OCI-M2 (cell line): ENCODE data around the gene ZMIZ1.
"Not testable (repeated sequence)": the region's sequence is repeated elsewhere in the genome, so short reads cannot be mapped to it uniquely, and the experiment has no call there.

Experiments
- DNase-seq: peaks from one replicate; lab custom pipeline; 2025; ENCODE audit not compliant: unreplicated experiment; lab: John Stamatoyannopoulos, UW

The ZMIZ1 gene

DNA sequence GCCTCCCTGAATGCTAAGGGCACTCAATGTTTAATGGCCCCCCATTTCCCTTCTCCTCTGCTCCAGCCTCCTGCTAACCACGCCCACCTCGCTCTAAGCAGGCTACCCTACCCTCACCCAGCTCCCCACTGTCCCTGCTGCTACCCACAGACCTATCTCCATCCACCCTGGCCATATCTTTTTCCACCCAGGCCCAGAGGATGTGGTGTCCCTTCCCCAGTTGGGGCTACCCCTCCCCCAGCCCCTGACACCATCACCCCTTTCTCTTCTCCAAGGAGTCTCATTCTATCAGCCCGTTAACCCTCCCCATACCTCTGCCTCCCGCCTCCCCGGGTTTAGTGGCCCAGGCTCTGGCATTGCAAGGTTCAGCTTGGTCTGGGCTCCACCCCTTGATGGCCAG lies 249.6 kb downstream of the ZMIZ1 start:
- DNase-seq: no peak

DNA sequence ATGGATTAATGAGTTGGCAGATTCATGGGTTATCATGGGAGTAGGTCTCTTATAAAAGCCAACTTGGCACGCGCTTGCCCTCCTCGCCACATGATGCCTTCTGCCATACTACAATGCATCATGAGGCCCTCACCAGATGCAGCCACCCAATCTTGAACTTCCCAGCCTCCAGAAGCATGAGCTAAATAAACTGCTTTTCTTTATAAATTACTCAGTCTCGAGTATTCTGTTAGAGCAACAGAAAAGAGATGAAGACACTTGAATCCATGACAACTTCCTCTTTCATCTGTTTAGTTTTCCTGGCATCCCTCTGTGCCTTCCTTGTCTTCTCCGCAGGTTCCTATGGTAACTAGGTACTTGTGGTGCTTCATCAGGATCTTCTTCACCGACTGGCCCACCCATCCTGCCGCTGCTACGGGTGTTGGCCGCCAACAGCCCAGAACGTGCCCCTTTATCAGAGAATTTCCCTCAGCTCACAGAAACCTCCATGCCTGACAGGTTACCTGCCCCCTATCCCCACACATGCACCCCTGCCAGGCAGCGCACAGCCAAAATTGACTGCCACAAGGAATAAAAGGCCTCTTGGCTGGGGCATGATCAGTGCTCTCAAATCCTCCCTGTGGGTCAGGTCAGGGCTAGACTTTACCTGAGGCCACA lies 250.5 kb downstream of the ZMIZ1 start:
- no peak for DNase-seq

DNA sequence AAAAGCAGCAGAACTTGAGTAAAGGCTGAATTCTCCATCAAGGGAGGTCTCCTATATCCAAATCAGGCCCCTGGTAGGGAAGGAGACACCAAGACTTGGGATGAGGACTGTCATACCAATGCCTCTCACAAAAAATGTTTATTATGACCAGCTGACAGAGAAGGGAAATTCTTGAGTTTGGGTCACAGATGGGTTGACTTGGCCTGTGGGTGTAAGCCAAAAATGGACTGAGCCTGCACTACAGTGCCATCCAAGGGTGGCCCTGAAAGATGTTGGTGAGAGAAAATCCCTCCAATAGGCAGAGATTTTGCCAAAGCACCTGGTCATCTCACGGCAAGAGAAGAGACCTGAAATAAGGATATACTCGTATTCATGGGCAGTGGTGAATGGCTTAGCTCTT lies 251.6 kb downstream of the ZMIZ1 start:
- no peak for DNase-seq

DNA sequence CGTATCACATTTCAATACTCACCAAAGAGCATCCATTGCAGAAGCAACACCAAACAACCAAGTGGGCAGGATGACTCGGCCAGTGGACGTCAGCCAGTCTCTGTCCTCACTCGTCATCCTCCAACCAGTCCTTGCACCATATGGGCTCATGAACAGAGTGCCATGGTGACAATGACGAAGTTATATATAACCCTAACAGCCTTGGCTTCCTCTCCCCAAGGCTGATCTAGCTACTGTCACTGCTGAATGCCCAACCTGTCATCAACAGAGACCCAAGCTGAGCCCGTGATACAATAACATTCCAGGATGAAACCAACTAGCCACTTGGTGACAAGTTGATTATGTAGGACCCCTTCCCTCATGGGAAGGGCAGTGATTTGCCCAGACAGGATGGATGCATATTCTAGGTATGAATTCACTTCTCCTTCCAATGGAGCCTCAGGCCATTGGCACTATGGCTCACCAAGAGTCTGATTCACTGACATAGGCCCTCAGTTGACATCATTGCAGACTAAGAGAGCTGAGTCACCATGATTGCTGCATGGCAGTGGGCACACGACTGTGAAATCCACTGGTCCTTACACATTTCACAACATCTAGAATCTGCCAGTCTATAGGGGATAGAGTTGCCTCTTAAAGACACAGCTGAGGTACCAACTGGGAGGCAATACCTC lies 252.2 kb downstream of the ZMIZ1 start:
- DNase-seq: no peak

DNA sequence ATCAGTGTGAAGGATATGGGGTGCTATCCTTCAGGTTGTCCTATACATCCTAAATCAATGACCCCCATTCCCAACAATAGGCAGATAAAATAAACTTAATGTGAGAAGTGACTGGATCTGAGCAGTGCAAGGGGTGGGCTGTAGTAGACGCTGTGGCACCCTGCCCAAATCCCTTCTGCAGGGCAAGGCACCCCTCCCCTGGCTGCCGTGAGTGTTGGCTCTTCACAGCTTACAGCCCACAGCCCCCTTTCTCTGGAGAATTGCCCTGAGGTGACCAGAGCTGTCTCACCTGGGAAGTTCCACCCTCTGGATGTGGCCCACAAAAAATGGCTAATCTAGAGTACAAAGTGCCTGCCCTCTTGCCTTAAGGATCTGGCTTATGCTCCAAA lies 252.7 kb downstream of the ZMIZ1 start:
- no peak for DNase-seq

DNA sequence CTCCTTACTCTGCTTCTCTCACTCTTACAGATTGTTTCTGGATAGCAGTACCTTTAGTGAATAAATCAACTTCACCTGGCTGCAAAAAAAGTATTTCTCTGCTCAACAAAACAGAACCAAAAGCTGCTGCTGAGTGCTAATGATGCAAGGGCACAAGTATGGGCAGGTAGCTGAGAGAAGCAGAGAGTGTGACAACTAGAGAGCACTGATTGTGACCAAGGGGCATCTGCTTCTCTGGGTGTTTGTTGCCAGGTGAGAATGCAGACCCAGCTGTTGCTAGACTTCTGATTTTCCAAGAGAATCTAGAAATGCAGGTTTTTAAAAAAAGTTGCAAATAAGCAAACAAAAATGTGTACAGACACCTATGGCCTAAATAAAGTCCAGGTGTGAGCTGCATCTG lies 253.2 kb downstream of the ZMIZ1 start:
- no peak for DNase-seq

DNA sequence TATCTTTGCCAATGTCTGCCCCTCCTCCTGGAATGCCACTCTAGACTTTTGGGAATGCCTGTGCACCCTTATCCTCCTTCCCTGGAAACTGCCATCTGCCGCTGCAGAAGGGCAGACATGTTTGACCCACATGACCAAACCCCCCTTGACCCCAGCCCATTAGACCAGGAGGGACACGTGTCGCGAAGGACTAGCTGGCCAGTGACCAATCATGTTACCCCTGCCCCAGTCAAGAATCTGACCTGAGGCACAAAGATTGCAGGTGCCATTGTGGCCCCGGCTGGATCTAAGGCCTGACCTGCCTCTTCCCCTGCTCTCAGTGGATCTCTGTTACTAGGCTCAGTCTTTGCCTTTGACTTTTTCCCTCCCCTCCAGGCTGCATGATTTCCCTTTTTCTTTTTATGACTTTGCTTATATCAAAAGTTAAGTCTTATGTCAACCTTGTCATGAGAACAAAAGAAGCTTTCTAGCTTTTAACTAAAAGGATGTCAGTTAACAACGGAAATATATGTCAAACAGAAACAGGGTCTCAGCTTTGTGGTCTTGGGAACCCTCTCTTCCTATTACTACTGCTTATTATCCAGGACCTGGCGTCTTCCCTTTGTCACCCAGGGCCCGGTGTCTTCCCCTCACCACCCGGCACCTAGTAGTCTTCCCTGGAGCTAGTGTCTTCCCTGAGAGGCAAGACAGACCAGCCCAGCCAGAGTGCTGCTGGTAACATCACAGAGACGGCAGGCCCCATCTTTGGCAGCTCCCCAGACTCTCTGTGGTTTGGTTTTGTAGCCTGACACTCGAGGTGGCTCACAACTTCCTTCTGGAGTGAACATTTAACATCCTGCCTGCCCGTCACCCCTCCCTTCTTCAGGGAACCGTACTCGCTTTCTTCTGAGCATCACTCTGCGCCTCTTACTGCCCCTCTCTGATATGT lies 254.1 kb downstream of the ZMIZ1 start:
- DNase-seq: no peak

DNA sequence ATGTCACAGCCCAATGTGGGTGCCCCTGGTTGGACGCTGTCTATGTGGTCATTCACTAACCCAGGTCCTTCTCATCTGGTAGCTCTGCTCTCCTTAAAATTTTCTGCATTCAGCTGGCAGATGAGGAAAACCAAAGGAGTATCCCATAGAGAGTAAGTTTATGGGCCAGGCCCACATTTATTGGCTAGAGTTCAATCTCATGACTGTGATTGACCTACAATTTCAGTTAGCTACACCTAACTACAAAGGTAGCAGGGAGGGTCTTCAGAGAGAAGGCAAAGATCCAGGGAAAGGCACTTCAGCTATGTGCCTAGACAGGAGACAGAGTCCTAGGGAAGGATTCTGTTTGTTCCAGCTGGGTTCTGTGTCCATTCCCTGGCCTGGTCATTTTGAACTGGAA lies 254.8 kb downstream of the ZMIZ1 start:
- DNase-seq: no peak

DNA sequence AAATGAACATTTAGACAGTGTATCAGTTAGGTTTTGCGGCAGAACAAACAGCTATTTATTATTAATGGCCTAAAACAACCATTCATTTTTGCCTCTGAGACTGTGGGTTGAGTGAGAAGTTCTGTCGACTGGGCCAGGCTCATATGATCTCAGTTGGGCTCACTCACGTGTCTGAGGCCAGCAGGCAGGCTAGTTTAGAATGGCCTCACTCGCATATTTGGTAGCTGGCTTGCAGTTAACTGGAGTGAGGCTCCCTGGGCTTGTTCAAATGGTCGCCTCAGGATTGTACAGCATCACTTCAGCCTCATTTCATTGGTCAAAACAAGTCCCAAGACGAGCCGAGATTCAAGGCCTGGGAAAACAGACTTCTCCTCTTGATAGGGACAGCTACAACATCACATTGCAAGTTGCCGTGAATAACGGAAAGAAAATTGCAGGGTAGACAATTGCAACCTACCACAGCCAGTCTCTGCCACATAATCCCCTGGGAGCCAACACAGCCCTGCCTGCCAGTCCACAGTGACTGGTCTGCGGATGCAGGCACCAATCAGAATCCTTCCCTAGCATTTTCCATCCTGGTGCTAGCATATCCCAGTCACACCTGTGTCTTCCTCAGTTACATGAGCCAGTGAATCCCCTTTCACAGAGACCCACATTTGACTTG lies 255.4 kb downstream of the ZMIZ1 start:
- no peak for DNase-seq

DNA sequence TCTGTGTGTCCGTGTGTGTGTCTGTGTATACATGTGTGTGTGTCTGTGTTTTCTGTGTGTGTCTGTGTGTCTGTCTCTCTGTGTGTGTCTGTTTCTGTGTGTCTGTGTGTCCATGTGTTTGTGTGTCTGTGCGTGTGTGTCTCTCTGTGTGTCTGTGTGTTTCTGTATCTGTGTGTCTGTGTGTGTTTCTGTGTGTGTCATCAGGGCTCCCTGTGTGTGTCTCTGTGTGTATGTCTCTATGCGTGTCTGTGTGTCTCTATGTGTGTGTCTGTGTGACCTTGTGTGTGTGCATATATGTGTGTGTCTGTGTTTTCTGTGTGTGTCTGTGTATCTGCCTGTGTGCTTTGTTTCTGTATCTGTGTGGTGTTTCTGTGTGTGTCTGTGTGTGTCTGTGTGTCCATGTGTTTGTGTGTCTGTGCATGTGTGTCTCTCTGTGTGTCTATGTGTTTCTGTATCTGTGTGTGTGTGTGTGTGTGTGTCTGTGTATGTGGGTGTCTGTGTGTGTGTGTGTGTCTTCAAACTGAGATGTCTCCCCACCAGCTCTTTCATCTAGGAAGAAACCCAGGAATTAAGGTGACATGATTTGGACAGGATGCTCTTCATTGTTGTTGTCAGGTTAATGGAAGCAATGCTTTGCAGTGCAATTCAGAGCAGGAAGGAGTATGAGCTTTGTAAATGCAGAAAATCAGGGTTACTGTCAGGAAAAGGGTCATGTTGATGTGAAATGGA lies 257.8 kb downstream of the ZMIZ1 start:
- DNase-seq: no peak

DNA sequence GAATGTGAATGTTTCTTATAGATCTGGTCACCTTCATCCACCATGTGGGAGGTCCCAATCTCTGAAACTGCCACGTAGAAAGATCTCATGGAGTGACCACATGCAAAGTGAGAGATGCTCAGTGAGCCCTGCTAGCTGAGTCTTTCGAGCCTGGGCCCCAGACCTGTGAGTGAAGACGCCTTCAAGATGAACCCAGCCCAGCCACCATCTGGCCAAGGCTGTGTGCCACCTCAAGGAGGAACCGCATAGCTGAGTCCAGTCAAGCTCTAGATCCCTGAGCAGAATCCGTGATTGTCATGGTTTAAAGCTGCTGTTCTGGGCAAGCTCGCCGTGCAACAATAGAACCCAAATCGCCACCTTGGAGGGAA lies 258.3 kb downstream of the ZMIZ1 start:
- DNase-seq: no peak

DNA sequence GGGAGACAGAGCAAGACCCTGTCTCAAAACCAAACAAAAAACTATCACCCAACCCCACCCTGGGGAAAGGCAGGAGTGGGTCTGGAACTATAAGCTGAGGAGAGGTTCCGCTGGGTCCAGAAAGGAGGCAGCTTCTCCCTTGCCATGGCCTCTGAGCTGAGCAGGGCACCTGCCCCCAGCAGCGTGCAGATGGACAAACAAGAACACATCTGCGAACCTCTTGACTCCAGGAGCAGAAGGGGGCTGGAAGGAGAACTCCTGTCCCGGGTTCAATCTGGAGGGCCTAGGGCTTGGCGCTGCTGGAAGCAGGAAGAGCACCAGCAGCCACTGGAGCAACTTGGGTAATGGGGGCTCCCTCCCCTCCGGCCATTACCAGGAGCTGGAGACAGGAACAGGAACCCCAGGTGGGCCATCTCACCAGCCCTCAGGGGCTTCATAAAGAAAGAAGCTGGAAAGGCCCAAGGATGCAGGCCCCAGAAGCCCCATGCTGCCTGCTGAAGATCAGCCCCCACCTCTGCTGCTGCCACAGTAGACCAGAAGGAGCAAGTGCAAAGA lies 259.5 kb downstream of the ZMIZ1 start:
- no peak for DNase-seq

DNA sequence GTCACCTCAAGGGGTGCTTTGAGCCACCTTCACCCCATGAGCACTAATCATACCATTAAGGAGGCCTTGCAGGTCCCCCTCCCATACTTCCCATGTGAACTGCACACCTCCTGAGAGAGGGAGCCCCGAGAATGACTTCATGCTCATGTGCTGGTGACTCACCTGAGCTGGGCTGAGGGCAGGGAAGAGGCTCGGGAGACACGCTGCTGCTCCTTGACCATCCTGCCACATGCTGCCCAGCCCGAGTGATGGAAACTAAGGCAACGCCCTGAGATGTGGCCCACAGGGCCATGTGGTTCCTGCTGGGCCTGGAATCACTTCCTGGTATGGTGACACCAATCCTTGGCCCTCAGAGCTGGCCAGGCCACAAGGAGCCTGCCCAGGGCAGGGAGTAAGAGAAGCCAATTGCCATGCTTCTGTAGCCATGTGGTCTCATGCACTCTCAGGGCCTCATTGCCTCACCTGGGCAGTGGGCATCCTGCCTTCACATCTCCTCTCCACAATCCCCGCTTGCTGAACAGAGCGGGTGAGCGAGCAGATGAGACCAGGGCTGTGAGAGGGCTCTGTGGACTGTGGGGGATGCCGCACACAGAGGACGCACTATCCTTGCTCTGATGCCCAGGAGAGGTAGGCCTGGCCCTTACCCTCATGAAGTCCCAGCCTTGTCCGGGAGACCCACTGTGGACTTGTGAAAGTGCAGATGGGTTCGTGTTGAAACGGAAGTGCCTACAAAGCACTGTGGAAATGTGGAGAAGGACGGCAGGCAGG lies 260.2 kb downstream of the ZMIZ1 start:
- DNase-seq: no peak

DNA sequence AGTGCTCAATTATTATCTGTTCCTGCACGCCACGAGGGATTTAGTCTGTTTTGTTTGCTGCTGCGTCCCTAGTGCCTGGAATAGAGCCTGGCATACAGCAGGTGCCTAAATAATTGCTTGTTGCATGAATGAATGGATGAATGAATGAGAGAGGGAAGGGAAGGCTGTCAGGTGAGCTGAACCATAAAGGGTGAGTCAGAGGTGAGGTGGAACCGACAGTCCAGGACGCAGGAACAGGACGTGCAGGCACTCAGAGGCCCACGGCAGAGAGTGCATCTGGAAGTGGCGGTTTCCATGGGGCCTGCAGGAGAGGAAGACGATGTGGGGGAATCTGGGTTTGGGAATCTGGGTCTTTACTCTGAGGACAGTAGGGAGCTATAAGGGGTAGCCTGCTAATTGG lies 260.8 kb downstream of the ZMIZ1 start:
- DNase-seq: no peak

DNA sequence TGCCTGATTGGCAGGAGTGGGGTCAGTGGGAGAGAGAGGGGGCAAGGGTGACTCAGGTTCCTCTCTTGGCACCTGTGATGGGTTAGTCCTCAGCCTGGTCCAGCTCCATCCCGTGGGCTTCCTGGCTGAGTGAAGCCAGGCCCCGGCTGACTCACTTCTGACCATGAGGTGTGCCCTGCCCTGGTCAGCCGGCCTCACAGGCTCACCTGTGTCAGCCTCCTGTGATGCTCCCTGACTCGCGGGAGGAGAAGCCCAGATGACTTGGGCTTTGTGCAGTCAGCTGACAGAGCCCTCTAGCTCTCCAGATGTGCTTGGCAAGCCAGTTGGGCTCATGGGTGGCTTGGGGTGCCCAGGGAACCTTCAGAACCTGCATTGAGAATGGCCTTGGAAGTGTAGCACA lies 262.5 kb downstream of the ZMIZ1 start:
- DNase-seq: no peak

DNA sequence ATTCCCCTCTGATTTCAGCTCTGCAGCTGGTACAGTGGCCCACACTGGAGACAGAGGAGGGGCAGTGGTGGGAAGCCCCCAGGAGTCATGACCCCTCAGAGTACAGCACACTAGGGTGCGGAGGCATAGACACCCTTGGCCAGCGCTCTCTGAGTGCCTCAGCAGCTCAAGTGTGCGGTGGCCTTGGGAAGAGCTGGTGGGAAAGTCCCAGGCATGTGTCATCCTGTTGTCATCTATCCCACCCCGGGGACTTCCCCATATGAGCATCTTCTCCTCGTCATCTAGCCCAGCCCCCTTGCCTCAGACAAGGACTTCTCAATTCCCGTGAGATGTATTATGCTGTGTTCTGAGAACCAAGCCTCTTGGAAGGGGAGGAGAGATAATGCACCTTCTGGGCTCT lies 262.9 kb downstream of the ZMIZ1 start:
- no peak for DNase-seq

DNA sequence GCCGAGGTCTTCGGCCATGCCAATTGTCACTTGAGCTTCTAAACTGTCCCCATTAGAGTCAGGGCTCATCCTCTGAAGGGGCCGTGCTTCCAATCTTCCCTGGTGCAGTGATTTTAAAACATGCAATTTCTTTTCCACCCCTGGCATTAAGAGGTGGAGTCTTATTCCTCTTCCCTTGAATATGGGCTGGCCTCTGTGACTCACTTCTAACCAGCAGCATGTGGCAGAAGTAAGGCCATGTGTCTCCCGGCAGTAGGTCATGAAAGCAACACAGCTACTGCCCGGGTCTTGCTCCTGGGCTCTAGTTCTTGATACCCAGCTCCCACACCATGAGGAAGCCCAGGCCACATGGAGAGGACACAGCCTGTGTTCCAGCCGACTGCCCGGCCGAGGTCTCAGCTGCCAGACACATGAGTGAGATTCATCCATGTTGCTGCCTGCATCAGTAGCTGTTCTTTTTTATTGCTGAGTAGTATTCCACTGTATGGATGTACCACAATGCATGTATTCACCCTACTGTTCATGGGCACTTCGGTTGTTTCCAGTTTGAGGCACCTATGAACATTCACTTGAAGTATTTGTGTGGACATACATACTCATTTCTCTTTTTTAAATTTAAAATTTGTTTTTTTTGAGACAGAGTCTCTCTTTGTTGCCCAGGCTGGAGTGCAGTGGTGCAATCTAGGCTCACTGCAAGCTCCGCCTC lies 264.0 kb downstream of the ZMIZ1 start:
- not testable (repeated sequence) for DNase-seq

DNA sequence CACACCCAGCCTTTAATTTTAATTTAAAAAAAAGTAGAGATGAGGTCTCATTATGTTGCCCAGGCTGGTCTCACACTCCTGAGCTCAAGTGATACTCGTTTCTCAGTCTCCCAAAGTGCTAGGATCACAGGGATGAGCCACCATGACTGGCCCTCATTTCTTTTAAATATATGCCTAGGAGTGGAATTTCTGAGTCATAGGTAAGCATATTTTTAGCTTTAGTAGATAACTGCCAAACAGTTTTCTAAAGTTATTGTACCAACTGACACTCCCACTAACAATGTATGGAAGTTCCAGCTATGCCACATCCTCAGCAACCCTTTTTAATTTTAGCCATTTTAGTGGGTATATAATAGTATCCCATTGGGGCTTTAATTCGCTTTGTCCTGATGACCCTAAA lies 264.7 kb downstream of the ZMIZ1 start:
- DNase-seq: no peak

DNA sequence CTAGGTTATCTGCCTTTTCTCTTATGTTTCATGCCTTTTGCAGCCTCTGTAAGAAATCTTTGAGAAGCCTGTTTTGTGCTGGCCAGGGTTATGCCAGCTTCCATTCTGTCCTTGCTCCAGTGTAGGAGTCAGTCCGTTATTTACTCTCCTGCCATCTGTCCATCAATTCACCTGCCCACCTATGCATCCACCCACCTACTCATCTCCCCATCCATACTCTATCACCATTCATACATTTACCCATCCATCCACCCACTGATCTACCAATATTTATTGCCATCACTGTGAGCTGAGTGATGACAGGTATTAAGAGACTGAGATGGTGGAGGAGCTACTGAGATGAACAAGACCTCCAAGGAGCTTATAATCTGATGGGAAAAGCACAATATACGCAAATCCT lies 265.8 kb downstream of the ZMIZ1 start:
- no peak for DNase-seq
